ENCODE measurements around the gene DHDDS. TPM values are rescaled to one million over a fixed set of nuclear protein-coding genes. Genes with fewer than 3 reads are reported as not detected.

Gene DHDDS, protein sequence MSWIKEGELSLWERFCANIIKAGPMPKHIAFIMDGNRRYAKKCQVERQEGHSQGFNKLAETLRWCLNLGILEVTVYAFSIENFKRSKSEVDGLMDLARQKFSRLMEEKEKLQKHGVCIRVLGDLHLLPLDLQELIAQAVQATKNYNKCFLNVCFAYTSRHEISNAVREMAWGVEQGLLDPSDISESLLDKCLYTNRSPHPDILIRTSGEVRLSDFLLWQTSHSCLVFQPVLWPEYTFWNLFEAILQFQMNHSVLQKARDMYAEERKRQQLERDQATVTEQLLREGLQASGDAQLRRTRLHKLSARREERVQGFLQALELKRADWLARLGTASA
- 65.4 and 85.6 TPM in 2 replicates for total RNA-seq

DNA sequence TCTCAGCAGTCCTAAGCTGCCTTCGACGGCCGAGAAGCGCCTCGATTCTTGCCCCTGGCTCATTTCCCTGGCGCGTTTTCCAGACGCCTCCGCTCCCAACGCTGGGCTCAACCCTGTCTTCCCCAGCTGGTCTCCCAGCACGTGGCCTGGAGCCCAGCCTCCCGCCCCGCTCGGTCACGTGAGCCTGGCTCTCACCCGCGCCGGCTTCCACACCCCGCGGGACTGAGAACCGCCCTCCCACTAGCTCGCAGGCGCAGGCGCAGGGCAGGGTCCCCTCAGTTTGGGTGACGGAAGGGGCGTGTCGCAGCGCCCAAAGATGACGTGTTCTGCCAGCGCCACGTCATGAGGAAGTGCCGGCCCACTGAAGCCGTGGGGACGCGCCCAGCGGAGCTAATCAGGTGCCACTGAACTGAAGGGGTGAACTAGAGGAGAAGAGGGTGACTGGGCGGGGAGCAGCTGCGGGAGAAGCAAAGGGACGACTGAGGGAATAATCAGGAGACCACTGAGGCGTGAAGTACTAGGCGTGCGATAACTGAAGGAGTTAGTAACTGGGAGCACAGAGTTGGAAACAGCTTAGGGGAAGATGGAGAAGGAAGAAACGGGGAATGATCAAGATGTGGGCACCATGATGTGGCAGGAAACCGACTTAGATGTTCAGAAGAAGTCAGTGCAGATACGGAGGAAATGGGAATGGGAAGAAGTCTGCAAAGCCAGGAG, at the start of gene DHDDS:
DHDDS (plus strand) TSS at position 343 of the 717 bp plus-strand sequence. CDS start 625 bp downstream, outside the sequence.

DNA sequence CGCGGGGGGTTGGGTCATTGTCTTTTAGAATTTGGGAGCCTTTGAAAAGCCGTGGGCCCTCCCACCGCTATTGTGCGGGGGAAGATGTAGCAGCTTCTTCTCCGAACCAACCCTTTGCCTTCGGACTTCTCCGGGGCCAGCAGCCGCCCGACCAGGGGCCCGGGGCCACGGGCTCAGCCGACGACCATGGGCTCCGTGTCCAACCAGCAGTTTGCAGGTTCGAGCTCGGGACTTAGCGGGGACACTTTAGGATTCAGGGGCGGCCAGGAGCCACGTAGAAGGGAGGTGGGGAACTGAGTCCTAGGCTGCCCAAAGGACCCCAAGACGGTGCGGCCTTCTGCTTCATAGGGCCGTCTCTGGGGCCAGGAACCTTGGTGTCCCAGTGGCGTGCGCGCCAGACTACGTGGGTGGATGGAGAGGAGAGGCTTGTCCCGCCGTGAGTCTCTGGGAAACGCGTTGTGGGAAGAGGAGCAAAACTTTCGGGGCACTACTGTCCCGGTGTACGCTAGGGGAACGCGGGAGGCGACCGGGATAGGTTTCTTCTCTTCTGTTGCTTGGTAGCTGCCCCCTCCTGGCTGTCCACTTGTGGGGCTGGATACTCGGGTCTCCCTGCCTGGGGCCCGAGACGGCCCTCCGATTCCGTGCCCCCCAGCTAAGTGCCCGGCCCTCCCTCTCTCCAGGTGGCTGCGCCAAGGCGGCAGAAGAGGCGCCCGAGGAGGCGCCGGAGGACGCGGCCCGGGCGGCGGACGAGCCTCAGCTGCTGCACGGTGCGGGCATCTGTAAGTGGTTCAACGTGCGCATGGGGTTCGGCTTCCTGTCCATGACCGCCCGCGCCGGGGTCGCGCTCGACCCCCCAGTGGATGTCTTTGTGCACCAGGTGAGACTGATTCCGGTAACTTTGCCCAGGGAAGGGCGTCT, 21.2 kb upstream of the DHDDS start, which contains the start of gene LIN28A:
LIN28A (plus strand) TSS at position 112 of the 918 bp plus-strand sequence; CDS start at position 187, 75 bp downstream.

DNA sequence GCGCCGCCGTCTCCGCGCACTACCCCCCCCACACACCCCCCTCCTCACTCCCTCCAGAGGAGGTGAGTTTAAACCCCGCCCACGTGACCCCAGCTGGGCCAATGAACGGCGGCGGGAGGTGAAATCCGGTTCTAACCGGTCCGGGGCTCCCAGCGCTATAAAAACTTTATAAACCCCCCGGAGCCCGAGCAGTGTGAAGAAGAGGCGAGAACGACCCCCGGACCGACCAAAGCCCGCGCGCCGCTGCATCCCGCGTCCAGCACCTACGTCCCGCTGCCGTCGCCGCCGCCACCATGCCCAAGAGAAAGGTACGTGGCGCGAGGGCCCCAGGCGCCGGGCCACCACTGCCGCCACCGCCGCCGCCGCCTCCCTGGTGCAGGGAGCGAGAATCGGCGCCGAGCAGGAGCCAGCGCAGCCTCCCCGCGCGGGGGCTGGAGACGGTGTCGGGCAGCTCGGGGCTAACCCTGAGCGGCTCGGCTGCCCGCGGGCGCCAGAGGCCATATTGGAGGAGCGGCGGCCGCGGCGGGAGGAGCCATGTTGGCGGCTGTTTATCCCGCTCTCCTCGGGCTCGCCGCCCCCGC, 40.3 kb downstream of the DHDDS start, which contains the start of gene HMGN2:
HMGN2 (plus strand) TSS at position 121 of the 581 bp plus-strand sequence; CDS start at position 294, 173 bp downstream.

Other genes starting within 250 kb of the DHDDS start
- gene CATSPER4, start 241.7 kb upstream of the DHDDS start, total RNA-seq, result not detected in 2 replicates
- gene CEP85, start 198.1 kb upstream of the DHDDS start, total RNA-seq, result 8.7 and 8.9 TPM in 2 replicates
- 206 and 215 TPM in 2 replicates for gene SH3BGRL3, start 152.2 kb upstream of the DHDDS start, total RNA-seq
- 3.5 and 7.8 TPM in 2 replicates for gene UBXN11, start 125.7 kb upstream of the DHDDS start, total RNA-seq
- 0.71 TPM in 1 of 2 replicates, not detected in the other for gene CD52, start 114.4 kb upstream of the DHDDS start, total RNA-seq
- gene CRYBG2, start 78.2 kb upstream of the DHDDS start, total RNA-seq, result not detected in 2 replicates
- gene ZNF683, start 59.6 kb upstream of the DHDDS start, total RNA-seq, result not detected in 2 replicates
- gene LIN28A, start 21.5 kb upstream of the DHDDS start, total RNA-seq, result not detected in 2 replicates
- gene HMGN2, start 40.1 kb downstream of the DHDDS start, total RNA-seq, result 648 and 658 TPM in 2 replicates
- 15.2 and 25.1 TPM in 2 replicates for gene RPS6KA1, start 97.4 kb downstream of the DHDDS start, total RNA-seq